ENCODE data around the gene SLC1A2.

Gene SLC1A2

DNA sequence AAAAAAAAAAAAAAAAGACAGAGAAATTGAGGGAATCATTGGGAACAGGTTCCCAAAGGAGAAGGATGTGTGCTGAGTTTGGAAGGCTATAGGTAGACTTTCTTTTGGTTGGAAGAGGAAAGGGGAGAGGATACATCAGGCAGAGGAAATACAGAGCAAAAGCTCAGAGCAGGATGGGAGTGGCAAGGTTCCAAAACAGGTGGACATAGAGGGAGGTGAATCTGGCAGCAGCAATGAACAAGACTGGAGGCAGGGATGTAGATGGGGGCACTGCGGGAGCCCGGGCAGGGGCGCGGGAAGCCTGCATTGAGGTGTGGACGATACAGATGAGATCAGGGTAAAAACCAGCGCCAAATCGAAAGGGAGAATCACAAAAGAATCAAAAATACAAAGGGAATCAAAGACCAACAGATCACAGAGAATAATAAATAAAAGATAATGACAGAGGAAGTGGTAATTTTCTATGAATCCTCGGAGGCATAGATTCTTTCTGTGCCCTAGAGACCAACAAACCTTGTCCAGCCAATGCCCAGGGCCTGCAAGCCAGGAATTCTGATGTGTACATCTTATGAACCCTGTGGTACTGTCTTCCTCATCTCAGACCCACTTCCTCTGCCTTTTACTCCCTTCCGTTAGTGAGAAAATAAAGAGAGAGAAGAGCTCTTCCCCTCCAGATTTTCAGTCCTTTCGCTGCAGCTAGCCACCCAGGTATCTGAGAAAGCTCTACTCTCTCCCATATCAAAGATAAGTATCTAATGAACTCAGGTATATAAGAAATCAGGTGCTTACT, 70.3 kb downstream of the SLC1A2 start:
- no peak for DNase-seq (ENCODE audit: low spot score)

DNA sequence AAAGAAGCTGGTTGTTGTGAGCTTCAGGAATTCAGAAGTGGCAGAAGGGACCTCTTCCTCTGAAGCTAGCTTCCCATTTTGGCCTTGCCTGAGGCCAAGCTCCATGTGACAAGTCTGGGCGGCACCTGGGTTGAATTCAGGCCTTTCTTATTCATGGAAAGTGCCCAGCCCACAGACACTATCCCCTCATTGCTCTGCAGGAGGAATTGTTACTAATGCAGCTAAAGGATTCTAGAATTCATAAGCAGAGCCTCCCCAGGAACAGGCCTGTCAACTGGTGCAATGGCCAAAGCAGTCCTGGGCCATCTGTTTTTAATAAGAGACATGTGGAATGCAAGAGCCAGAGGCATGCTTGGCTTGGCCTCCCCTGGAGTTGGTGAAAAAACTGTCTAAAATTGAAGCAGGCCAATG, 71.4 kb downstream of the SLC1A2 start:
- DNase-seq (ENCODE audit: low spot score): no peak

DNA sequence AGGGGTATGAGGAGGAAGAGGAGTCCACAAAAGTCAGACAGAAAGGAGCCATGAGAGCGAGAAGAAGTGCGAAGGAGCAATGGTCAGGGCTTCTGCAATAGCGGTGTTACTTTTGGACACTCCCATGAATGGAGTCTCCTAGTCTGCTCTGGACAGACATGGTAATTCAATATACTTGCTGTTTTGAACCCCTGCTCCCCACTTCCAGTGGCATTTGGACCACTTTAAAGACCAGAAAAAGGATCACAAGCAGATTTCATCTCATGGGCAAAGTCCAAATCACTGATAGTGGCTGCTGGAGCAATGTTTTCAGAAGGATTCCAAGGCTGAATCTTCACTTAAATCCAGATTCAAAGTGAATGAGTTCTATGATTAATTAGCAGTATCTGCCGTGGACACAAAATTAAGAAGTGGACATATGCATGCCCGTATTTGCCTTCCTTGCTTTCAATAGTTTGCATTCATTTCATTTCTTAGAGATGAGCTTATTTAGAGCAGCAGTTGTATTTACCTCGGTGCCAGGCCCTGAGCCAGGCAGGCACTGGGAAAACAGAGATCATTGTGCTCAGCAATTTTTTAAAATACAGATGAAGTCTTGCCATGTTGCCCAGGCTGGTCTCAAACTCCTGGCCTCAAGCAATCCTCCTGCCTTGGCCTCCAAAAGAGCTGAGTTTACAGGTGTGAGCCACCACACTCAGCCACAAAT, 72.0 kb downstream of the SLC1A2 start:
- DNase-seq (ENCODE audit: low spot score): no peak

DNA sequence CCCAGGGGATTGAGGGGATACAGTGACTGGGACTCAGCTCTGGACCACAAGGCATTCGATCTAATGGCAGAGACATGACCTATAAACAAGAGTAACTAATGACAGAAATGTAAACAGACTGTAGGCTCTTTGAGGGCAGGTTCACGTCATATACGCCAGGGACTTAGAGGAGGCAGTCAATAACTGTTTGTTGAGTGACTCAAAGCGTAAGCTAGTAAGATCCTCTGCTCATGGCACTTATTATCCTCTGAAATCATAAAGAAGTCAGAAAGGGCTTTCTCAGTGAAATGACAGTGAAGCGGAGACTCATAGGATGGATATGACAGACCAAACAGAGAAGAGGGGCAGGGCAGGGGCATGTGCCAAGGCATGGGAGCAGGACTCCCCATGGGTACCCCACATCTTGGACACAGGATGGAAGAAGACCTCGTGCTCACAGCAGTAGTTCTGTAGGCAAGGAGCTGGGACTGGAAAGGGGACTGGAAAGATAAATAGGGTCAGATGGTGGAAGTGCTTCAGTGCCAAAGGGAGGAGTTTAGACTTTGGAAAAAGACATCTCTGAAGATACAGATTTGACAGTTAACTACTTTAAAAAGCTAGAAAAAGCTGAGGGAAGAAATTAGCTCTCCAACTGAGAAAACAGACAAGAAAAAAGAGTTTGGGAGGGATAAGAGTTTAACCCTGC, 72.7 kb downstream of the SLC1A2 start:
- no peak for DNase-seq (ENCODE audit: low spot score)

DNA sequence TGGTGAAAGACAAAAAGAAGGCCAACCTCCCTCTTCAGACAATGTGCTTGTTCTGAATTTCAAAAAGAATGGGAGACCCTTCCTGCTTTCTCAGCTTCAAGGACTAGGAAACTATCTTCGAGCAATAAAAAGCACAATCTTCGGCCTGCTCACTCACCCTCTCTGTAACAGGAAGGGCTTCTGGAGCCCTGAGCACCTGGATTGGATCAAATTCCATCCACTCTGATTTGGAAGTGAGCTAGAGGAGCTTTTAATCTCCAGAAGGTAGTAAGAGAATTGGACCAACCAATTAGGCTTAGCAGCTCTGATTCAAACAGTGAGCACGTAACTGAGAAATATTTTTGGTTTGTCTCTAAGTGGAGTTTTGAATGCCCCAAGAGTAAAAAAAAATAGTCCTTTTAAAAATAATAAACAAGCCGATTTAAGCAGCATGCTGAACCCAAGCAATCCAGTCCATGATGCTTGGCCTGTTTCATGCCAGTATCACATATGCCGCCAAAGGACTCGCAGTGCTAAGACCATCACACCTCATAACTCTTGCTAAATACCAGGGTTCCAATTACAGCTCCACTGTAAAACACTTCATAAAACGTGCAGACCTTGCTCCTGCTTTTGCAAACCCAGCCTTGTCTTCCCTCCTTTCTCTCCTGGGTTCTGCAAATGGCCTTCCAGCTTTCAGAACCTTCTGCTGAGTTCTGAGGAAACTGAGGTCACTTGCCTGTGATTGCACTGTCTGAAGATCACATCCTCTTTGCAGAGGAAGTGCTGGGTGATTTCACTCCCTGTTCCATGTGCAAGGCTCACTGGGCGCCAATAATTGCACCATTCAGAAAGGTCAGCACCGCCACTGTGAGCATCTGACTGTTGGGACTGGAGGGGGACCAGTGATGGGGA, 74.4 kb downstream of the SLC1A2 start:
- DNase-seq (ENCODE audit: low spot score): no peak

DNA sequence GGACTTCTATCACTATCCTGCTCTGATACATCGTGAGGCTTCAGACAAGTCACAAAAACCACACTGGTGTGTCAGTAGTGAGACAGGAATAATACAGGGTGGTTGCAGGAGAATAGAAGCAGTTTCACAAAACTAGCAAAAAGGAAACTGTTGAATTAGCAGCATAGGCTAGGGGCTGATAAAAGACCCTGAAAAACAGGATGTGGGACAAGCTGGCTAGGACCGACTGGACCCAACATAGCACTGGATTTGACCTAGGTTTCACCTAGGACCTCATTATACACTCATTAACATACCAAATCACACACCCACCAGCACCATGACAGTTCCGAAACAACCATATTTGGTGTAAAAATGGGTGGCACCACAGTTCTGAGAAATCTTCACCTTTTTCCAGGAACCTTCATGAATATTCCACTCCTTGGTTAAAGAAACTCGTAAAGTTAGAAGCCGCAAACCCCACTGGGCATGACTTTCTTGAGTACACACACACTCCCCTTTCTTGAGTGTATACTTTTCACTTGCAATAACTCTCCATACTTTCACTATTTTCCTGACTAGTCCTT, 76.2 kb downstream of the SLC1A2 start:
- peak; percentile 67 for DNase-seq (ENCODE audit: low spot score)

DNA sequence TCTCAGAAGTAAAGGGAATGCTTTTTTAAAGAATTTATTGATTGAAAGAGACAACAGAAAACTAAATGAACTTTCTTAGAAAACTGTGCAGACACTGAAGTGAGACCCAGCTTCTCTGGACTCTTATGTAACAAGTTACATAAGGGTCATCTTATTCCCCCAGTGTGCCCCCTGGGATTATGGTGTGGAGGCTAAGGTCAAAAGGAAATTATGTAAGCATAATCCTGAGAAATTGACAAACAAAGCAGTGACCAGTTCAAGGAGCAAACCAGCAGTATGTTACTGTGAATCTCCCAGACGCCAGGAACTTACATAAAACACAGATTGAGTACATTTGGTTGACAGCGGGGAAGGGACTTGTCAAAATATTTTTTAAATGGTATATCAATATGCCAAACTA, 78.6 kb downstream of the SLC1A2 start:
- DNase-seq (ENCODE audit: low spot score): no peak

DNA sequence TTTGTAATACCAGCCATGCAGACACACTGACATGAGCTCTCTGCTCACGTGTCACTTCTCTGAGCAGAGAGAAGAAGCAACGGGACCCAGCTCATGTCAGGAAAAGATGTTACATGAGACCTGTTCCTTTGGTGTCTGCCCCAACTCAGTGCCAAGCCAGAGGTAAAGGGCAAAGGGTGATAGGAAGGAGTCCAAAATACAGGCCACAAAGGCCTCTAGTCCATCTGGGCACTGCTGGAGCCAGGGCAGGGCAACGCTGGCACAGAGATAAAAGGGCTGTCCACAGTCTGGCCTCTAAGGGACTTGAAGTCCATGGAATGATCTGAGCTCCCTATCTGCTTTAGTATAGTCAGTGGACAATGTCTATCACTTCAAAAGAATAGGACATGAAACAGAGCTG, 79.3 kb downstream of the SLC1A2 start:
- DNase-seq (ENCODE audit: low spot score): no peak

DNA sequence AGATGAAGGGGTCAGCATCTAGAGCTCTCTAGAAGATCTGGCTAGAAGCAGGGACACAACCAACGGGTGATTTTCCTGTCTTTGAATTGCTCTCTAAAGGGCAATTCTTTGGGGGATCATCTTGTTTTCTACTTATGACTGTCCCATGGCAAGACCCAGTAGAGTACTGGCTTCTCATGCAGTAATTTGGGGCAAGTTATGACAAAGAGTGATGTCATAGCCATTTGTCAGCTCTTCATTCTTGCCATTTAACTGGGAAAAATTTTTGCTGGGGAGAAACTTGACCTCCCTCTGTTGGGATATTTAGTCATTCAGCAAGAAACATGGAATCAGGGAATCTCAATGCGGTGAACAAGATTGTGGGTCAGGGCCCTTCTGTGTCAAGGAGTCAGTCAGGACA, 80.4 kb downstream of the SLC1A2 start:
- DNase-seq (ENCODE audit: low spot score): no peak

DNA sequence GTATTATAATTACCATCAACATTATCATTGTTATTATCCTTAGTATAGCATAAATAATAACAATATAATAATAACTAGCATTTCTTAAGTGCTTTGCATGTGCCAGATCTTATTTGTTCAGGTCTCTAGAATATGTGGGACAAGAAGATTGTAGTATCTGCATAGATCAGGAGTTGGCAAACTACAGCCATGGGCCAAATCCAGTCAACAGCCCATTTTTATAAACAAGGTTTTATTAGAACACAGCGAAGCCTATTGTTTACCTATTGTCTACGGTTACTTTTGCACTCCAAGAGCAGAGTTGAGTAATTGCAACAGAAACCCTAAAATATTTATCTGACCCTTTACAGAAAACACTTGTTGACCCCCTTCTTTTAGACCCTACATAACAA, 81.4 kb downstream of the SLC1A2 start:
- DNase-seq (ENCODE audit: low spot score): no peak

DNA sequence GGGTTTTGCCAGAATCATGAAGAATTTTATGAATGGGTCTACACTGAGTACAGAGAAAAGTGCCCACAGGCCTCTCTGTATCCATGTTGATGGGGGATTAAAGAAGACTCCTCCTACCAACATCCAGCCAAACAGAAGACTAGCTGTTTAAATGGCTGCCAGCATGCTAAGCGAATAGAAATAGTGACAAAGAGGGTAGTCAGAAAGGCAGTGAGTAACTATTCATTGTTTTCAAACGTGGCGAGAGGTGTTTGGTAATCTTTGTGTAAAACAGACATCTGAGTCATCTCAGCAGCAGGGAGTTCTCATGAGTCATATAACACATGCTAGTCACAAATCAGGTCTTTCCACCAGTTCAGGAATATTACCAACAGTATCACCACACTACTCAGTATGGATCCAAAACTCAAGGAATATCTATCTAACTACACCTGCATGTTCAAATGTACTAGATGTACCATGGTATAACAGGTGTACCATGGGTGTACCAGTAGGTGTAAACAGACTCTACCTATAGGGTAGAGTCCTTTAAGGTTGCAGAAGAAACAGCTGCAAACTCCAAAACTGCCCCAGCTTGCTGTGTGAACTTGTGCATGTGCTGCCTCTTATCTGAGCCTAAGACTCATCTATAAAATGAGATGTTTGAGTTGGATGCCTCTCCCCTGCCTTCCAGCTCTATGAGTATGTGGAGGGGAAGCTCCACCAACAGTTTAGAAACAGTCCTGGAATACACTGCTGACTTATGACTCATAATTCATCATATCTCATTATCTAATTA, 82.0 kb downstream of the SLC1A2 start:
- DNase-seq (ENCODE audit: low spot score): peak; percentile 34

DNA sequence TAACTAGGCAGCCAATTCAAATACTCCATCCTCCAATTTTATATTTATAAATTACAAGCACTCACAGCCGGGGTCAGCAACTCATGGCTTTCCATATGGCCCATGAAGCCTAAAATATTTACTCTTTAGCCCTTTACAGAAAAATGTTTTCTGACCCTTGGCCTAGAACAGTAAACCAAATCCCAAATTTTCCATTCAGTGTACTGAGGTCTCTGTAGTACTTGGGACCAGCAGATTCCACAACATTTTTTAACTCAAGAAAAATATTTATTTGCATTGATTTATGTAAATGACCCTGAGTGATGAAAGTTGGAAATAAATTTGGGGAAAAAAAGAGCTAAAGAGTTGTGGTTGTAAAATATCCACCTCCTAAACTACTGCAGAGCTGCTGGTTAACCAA, 82.6 kb downstream of the SLC1A2 start:
- no peak for DNase-seq (ENCODE audit: low spot score)

DNA sequence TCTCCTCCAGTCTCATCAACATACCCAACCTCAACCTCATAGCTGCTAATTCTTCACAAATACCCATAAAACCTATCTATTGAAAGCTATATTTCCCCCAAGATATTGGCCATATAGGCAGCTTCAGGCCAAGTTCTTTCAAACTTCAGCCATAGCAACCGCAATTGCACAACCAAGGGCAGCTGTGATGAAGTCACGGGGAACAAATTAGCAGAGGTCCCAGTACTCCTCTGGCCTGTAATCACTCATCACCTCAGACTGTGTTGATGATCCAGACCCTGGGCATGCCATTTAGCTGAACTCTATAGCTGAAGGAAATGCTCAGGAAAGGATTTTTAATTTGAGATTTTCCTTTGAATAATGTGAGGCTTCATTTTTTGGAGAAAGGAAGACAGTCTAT, 84.1 kb downstream of the SLC1A2 start:
- DNase-seq (ENCODE audit: low spot score): no peak

DNA sequence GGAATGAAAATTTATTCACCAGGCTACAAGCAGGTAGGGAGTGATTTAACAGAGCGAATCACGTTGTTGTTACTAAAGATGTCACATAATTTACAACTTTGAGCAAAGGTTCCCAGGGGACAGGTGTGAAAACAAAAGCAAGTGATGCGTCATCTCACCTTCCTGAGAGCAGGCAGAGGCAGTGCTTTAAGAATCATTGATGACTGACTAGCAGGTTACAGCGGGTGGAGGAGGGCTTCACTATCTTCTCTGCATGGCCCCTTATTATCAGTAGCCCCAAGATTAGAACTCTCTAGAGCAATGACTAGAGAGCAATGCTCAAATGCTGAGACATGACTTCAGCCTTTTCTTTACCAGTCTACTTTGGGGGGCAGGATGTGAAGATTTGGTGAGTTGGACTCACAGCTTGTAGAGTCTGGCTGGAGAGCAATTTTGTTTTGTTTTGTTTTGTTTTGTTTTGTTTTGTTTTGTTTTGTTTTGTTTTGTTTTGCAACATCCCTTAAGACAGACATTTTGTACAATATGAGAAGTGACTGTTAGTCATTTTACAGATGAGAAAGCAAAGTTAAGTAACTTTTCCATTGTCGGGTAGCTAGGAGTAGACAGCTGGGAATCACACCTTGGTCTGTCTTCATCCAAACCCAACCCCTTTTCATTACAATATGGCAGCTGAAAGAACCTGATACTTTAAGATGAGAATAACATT, 84.8 kb downstream of the SLC1A2 start:
- peak; percentile 52 for DNase-seq (ENCODE audit: low spot score)

DNA sequence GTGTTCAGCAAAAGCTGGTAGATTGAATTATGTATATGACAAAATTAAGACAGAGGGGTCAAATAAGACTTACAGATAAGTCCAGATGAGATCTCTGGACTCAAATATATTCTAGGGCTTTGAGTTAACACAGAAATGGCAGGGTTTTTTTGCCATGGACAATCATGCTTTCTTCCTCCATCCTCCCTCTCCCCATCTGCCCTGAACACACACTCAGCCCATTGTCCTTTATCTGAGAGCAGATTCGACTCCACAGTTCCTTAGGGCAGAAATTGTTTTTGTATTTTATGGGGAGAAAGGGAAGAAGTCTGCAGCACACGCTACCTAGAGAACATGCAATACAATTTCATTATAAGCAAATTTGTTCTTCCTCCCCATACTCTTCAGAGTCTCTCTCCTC, 86.8 kb downstream of the SLC1A2 start:
- DNase-seq (ENCODE audit: low spot score): no peak

DNA sequence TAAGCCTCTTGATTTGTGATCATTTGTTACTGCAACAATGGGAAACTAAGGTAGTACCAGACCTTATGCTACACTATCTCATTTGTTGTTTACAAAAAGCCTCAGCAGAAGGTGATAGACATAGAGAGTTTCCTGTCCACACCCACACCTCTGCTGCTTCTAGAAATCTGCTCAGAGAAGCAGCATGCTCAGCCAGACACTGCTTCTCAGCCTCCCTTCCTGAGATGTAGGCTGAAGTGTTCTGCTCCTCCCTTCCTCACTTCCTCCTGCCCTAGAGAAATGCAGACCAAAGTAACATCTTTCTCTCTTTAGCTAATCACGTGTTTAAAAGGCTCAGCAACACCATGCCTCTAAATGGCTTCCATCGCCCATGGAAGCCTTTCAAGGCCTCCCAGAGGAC, 88.4 kb downstream of the SLC1A2 start:
- peak; percentile 79 for DNase-seq (ENCODE audit: low spot score)

DNA sequence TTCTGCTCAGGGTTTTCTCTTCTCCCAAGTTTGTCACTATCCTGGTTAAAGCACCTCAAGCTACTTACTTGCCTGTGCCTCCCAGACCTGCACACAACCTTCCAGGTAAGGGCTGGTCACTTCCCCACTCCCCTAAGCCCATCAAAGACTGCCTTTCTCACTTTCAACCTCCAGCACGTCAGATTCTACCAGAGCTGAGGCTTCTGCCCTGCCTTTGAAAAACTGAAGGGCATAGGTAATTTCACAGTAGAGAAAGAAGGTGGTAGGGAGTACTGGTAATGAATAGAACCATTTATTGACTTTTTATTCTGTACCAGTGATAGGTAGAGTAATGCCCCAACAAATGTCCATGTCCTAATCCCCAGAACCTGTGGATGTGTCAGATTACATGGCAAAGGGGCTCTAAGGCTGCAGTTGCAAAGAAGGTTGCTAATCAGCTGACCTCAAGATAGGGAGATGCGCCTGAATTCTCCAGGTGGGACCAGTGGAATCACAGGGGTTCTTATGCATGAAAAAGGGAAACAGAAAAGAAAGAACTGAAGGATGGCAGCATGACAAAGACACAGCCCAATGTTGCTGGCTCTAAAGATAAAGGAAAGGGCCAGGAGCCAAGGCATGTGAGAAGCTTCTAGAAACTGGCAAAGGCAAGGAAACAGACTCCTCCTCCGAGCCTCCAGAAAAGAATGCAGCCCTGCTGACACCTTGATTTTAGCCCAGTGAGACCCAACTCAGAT, 89.0 kb downstream of the SLC1A2 start:
- no peak for DNase-seq (ENCODE audit: low spot score)

DNA sequence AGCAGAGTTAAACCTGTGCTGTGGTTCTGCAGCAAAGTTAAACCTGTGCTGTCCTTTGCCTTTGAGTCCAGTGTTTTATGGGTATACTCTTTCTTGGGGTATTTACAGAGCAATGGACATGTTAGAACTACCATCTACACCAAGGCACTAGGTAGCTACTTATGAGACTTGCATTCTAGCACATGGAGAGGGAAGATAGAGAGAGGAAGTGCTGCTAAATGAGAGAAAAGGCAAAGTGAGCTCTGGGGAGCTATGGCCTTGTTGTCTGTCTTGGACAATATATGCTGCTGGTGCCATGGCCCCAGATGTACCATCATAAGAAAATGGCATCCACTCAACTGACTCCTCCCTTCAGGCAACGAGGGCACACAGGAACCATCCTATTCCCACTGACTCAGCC, 91.5 kb downstream of the SLC1A2 start:
- DNase-seq (ENCODE audit: low spot score): no peak

DNA sequence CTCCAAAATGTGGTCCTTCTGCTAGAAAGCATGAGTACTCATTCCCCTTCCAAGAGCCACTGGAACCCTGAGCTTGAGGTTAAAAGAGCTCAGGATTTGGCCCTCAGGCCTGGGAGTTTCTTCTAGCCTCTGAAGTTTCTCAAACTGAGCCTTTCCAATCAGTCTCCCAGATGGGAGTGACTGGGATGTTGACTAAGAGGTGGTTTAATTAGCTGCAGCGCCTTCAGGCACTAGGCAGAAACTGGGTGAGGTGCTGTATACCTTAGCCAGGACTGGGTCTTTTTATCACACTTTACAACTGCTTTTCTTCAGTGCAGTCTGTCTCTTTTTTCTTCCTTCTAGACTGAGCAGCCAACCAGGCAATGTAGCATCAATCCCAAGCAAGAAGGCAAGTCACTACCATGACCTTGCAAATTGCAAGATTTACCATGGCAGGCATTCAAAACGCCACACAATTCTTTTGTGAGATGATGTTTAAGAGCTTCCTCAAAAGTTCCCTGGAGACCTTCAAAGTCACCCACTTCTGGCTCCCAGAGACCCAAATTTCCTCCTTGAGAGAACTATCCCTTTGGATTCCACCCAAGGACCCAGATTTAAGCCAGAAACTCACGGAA, 93.0 kb downstream of the SLC1A2 start:
- no peak for DNase-seq (ENCODE audit: low spot score)

All from CD4-positive, alpha-beta T cell treated with Interleukin-15 for 4 hours (primary cell).